H9 (cell line): ENCODE measurements around the gene FCHO1. TPM values are rescaled to one million over a fixed set of nuclear protein-coding genes. Genes with fewer than 3 reads are reported as not detected.

Source experiments
- DNase-seq: peaks from one replicate; pipeline ENCODE4 v3.0.0-alpha.2; 2017
- H2AFZ ChIP-seq: one replicate; pipeline ENCODE4 v1.6.1; 2013; ENCODE audit warnings: mild to moderate bottlenecking, low read length, control low read depth, moderate library complexity
- H2AK5ac ChIP-seq: 2 replicates; pipeline ENCODE4 v1.6.1; 2013; ENCODE audit warnings: low read length, control low read depth, mixed read lengths; ENCODE audit not compliant: insufficient read length
- H2BK120ac ChIP-seq: one replicate; pipeline ENCODE4 v1.6.1; 2013; ENCODE audit warnings: low read depth, mild to moderate bottlenecking, low read length, control low read depth, inconsistent platforms; ENCODE audit not compliant: poor library complexity, severe bottlenecking
- H2BK12ac ChIP-seq: 2 replicates; pipeline ENCODE4 v1.6.1; 2013; ENCODE audit warnings: low read length, control low read depth, mixed read lengths, low read depth; ENCODE audit not compliant: insufficient read length
- H2BK15ac ChIP-seq: 2 replicates; pipeline ENCODE4 v1.6.1; 2013; ENCODE audit warnings: low read depth, low read length, control low read depth
- H2BK20ac ChIP-seq: one replicate; pipeline ENCODE4 v1.6.1; 2013; ENCODE audit warnings: low read depth, mild to moderate bottlenecking, low read length, control low read depth, inconsistent platforms; ENCODE audit not compliant: poor library complexity, severe bottlenecking
- H2BK5ac ChIP-seq: 2 replicates; pipeline ENCODE4 v1.6.1; 2013; ENCODE audit warnings: low read length, control low read depth, mixed read lengths; ENCODE audit not compliant: insufficient read length
- H3K14ac ChIP-seq: 2 replicates; pipeline ENCODE4 v1.6.1; 2013; ENCODE audit warnings: low read length, control low read depth; ENCODE audit not compliant: insufficient read depth
- H3K18ac ChIP-seq: 2 replicates; pipeline ENCODE4 v1.6.1; 2013; ENCODE audit warnings: low read depth, mild to moderate bottlenecking, mixed read lengths, low read length, control low read depth; ENCODE audit not compliant: insufficient read length
- H3K23ac ChIP-seq: 2 replicates; pipeline ENCODE4 v1.6.1; 2013; ENCODE audit warnings: low read length, control low read depth, mixed read lengths, low read depth; ENCODE audit not compliant: insufficient read length
- H3K23me2 ChIP-seq: 2 replicates; pipeline ENCODE4 v1.6.1; 2013; ENCODE audit warnings: low read depth, mild to moderate bottlenecking, mixed read lengths, low read length, control low read depth; ENCODE audit not compliant: insufficient read length, poor library complexity, severe bottlenecking
- H3K27ac ChIP-seq: 2 replicates; pipeline ENCODE4 v1.5.1; 2013; ENCODE audit warnings: low read length, control low read depth, mixed read lengths, low read depth; ENCODE audit not compliant: insufficient read length
- H3K27me3 ChIP-seq: 2 replicates; pipeline ENCODE4 v1.6.1; 2013; ENCODE audit warnings: low read length, control low read depth, inconsistent platforms; ENCODE audit not compliant: insufficient read depth
- H3K4ac ChIP-seq: 2 replicates; pipeline ENCODE4 v1.6.1; 2013; ENCODE audit warnings: low read depth, mild to moderate bottlenecking, control low read depth, inconsistent platforms, low read length, moderate library complexity
- H3K4me1 ChIP-seq: 2 replicates; pipeline ENCODE4 v1.6.1; 2013; ENCODE audit warnings: low read length, control low read depth, inconsistent platforms; ENCODE audit not compliant: insufficient read depth
- H3K4me2 ChIP-seq: 2 replicates; pipeline ENCODE4 v1.6.1; 2013; ENCODE audit warnings: low read length, control low read depth, mixed read lengths; ENCODE audit not compliant: insufficient read length, insufficient read depth
- H3K56ac ChIP-seq: 2 replicates; pipeline ENCODE4 v1.6.1; 2013; ENCODE audit warnings: low read depth, mild to moderate bottlenecking, mixed read lengths, low read length, control low read depth; ENCODE audit not compliant: insufficient read length
- H3K79me1 ChIP-seq: 2 replicates; pipeline ENCODE4 v1.6.1; 2013; ENCODE audit warnings: low read depth, mild to moderate bottlenecking, moderate library complexity, low read length, control low read depth, inconsistent platforms; ENCODE audit not compliant: insufficient read depth, poor library complexity, severe bottlenecking
- H3K79me2 ChIP-seq: 2 replicates; pipeline ENCODE4 v1.6.1; 2013; ENCODE audit warnings: low read length, control low read depth, inconsistent platforms; ENCODE audit not compliant: insufficient read depth
- H3K9ac ChIP-seq: 2 replicates; pipeline ENCODE4 v1.6.1; 2013; ENCODE audit warnings: low read length, control low read depth, mixed read lengths; ENCODE audit not compliant: insufficient read length; ENCODE audit errors: extremely low read depth
- H3K9me3 ChIP-seq: one replicate; pipeline ENCODE4 v1.6.1; 2013; ENCODE audit warnings: low read depth, low read length, inconsistent platforms; ENCODE audit not compliant: control insufficient read depth
- H3T11ph ChIP-seq: one replicate; pipeline ENCODE4 v1.6.1; 2013; ENCODE audit warnings: mild to moderate bottlenecking, low read length, control low read depth, inconsistent platforms
- H4K20me1 ChIP-seq: one replicate; pipeline ENCODE4 v1.6.1; 2013; ENCODE audit not compliant: control insufficient read depth, insufficient read length, insufficient read depth
- H4K5ac ChIP-seq: 2 replicates; pipeline ENCODE4 v1.6.1; 2013; ENCODE audit warnings: low read depth, mild to moderate bottlenecking, mixed read lengths, low read length, control low read depth; ENCODE audit not compliant: insufficient read length
- H4K8ac ChIP-seq: replicated peaks from 2 replicates; pipeline ENCODE4 v1.6.1; 2013; ENCODE audit warnings: low read length, control low read depth, mixed read lengths, low read depth; ENCODE audit not compliant: insufficient read length
- H4K91ac ChIP-seq: 2 replicates; pipeline ENCODE4 v1.6.1; 2013; ENCODE audit warnings: low read depth, mild to moderate bottlenecking, moderate library complexity, mixed read lengths, low read length, control low read depth; ENCODE audit not compliant: insufficient read length
- H3K27ac Mint-ChIP-seq, 3 experiments: 2 replicates in 2 of 3; 3 replicates in 1 of 3; pipeline ENCODE4 v1.8.0; 2020 to 2021; ENCODE audit warnings: mixed read lengths in 3 of 3, mild to moderate bottlenecking in 1 of 3, moderate library complexity in 1 of 3
- H3K27me3 Mint-ChIP-seq: 2 replicates; pipeline ENCODE4 v1.8.0; 2021; ENCODE audit warnings: low read depth, mild to moderate bottlenecking, moderate library complexity, mixed read lengths
- H3K36me3 Mint-ChIP-seq, 3 experiments: 2 replicates in 2 of 3; 3 replicates in 1 of 3; pipeline ENCODE4 v1.8.0; 2020 to 2021; ENCODE audit warnings: low read depth in 3 of 3, mixed read lengths in 3 of 3; ENCODE audit not compliant: insufficient read depth in 1 of 3
- H3K4me1 Mint-ChIP-seq, 2 experiments: 2 replicates each; pipeline ENCODE4 v1.8.0; 2020; ENCODE audit warnings: mixed read lengths in 2 of 2
- H3K4me3 Mint-ChIP-seq, 2 experiments: 2 replicates in 1 of 2; 3 replicates in 1 of 2; pipeline ENCODE4 v1.8.0; 2020 to 2021; ENCODE audit warnings: mild to moderate bottlenecking in 2 of 2, mixed read lengths in 2 of 2, moderate library complexity in 1 of 2
- H3K9me3 Mint-ChIP-seq, 2 experiments: 2 replicates in 1 of 2; 3 replicates in 1 of 2; pipeline ENCODE4 v1.8.0; 2020; ENCODE audit warnings: mild to moderate bottlenecking in 2 of 2, mixed read lengths in 2 of 2, moderate library complexity in 1 of 2
- WGBS: extraction: QIAGEN DNeasy Blood & Tissue Kit; methylation state at CpG from one replicate; pipeline ENCODE4 v1.1.7; 2013; ENCODE audit warnings: missing lambda C conversion rate, low lambda C conversion rate, mixed read lengths; ENCODE audit not compliant: insufficient read length; ENCODE audit errors: extremely low coverage; 5-methylcytosine and 5-hydroxymethylcytosine counted together
- total RNA-seq: library from RNA; stranded (reverse); gene quantifications from 2 replicates; pipeline ENCODE4 v1.2.1, GENCODE V29; 2021
- TF ChIP-seq, protein P1 (sequence below): fragments of 200-600 bp; sonication (generic); conservative IDR thresholded peaks from 3 replicates; pipeline ENCODE4 v1.8.0; 2021; ENCODE audit warnings: antibody characterized with exemption, mild to moderate bottlenecking

Gene FCHO1
- total RNA-seq, 1 experiment from 2014 or later, result 13.1 TPM

DNA sequence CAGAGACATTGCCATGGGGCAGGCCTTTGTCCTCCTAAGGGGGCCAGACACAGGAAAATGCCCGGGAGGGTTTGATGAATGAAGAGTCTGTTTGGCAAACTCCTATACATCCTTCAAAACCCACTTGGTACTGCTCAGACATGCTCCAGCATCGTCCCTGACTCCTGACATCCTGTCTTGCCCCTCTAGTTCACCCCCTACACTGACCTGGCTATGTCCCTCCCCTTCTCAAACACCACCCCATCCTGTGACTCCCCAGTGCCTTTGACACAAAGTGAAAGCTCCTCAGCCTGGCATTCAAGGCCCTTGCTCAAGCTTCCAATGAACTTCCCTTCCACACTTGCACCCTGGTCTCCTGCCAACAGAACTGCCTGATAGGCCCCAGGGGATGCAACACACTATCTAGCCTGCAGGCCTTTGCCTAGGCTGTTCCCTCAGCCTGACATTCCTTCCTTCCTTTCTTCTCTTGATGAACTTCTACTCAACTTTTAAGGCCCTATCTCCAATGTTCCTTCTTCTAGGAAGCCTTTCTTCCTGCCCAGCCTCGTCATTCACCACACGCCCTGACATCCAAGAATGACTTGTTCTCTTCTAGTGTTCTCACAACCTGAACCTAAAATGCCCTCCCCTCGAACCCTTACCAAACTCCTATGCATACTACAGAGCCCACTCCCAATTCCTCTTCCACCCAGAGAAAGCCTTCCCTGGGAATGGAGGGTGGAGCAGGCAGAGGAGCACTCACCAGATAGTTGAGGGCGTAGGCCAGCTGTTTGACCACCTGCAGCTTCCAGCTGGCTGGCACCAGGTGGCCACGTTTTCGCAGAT is 84.1 kb downstream of the FCHO1 start:
- no peaks in the 10 kb centered on the region; the same call in 1 of the 2 replicates for H3K4me1 ChIP-seq
- no CpG with 5 or more reads among the region's 8 CpGs for WGBS
- no peak overlapping the region for H2BK15ac ChIP-seq
- no peak overlapping the region for H3K14ac ChIP-seq
- H3K56ac ChIP-seq, result no peak overlapping the region
- no peak overlapping the region for H2AK5ac ChIP-seq
- no peak overlapping the region for H2BK120ac ChIP-seq
- peak overlapping the region; percentile 24 for H4K8ac ChIP-seq
- no peaks in the 10 kb centered on the region for H4K20me1 ChIP-seq
- no peak overlapping the region for H2BK20ac ChIP-seq
- no peak overlapping the region for H3K23ac ChIP-seq
- Mint-ChIP-seq H3K27me3 (peaks cover 38% of the 10 kb centered on the region), H3K4me3 (peak overlapping the region in 1 of 2 experiments; percentile 13; a peak in 2 of 5 replicates), H3K36me3 (no peaks in the 10 kb centered on the region), H3K4me1 (peaks cover 21 to 31% of the 10 kb centered on the region in 2 experiments), H3K27ac (peak overlapping the region in 2 of 3 experiments; percentile 4 to 17; a peak in 2 of 7 replicates), H3K9me3 (no peaks in the 10 kb centered on the region; a peak in 1 of 5 replicates)
- H4K91ac ChIP-seq, result no peak overlapping the region
- H3K27ac ChIP-seq, result no peak overlapping the region
- H3K18ac ChIP-seq, result no peak overlapping the region
- no peaks in the 10 kb centered on the region for H3K79me1 ChIP-seq
- no peaks in the 10 kb centered on the region for H3K27me3 ChIP-seq
- no peak overlapping the region for H3T11ph ChIP-seq
- H3K79me2 ChIP-seq, result no peaks in the 10 kb centered on the region
- H3K4ac ChIP-seq, result no peak overlapping the region
- H4K5ac ChIP-seq, result no peak overlapping the region
- no peak overlapping the region for H3K9ac ChIP-seq
- no peak overlapping the region for H2BK5ac ChIP-seq
- H3K9me3 ChIP-seq, result no peaks in the 10 kb centered on the region
- H3K23me2 ChIP-seq, result peaks cover 6% of the 10 kb centered on the region
- TF ChIP-seq, protein P1, sequence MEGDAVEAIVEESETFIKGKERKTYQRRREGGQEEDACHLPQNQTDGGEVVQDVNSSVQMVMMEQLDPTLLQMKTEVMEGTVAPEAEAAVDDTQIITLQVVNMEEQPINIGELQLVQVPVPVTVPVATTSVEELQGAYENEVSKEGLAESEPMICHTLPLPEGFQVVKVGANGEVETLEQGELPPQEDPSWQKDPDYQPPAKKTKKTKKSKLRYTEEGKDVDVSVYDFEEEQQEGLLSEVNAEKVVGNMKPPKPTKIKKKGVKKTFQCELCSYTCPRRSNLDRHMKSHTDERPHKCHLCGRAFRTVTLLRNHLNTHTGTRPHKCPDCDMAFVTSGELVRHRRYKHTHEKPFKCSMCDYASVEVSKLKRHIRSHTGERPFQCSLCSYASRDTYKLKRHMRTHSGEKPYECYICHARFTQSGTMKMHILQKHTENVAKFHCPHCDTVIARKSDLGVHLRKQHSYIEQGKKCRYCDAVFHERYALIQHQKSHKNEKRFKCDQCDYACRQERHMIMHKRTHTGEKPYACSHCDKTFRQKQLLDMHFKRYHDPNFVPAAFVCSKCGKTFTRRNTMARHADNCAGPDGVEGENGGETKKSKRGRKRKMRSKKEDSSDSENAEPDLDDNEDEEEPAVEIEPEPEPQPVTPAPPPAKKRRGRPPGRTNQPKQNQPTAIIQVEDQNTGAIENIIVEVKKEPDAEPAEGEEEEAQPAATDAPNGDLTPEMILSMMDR, result no peak
- H2BK12ac ChIP-seq, result no peak overlapping the region
- no peak for DNase-seq
- no peak overlapping the region for H2AFZ ChIP-seq
- no peak overlapping the region for H3K4me2 ChIP-seq
